GM19043 (cell line): ENCODE data around the gene HS3ST3A1.
"Not testable (repeated sequence)": the region's sequence is repeated elsewhere in the genome, so short reads cannot be mapped to it uniquely, and the experiment has no call there.

Source experiments
- ATAC-seq: cut with Tn5 transposase; IDR thresholded peaks from one replicate; pipeline ENCODE4 v1.9.1; 2021; ENCODE audit warnings: low read depth; ENCODE audit not compliant: unreplicated experiment

HS3ST3A1 gene

DNA sequence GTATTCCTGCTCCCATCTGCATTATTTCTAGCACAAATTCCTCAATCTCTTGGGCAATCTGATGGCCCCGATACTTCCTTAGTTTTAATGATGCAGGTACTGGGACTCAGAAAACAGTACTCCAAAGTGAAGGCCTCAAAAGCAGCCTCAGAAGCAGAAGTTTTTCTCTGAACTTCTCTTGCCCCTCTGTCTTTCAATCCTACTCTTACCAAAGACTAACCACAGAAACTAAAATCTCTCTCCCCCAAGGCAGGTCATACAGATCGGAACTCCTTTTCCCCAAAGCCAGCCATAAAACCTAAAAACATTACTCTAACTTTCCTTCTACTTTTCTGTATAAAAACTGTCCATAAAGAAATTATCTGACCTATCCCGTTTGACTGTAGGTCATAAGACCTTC lies 103.5 kb downstream of the HS3ST3A1 start:
- ATAC-seq, result no peak

DNA sequence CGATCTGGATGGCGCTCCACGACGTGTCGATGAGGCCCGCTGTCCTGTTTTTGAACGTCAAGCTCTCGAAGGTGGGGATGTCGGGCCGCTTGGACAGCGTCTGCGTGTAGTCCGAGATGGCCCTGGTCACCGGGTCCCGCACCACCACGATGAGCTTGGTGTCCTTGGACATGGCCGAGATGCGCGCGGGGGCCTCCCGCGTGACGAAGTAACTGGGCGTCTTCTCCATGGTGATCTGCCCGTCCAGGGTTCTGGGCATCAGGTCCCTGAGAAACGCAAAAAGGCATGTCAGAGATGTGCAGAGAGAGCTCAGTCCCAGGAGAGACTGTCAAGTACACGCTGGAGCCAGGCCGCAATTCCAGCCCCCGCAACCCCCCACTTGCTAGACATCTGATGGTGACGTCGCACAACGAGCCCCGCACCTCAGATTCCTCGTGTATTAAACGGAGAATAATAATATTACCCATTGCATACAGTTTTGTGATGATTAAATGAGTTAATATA lies 105.1 kb downstream of the HS3ST3A1 start:
- ATAC-seq, result not testable (repeated sequence)

DNA sequence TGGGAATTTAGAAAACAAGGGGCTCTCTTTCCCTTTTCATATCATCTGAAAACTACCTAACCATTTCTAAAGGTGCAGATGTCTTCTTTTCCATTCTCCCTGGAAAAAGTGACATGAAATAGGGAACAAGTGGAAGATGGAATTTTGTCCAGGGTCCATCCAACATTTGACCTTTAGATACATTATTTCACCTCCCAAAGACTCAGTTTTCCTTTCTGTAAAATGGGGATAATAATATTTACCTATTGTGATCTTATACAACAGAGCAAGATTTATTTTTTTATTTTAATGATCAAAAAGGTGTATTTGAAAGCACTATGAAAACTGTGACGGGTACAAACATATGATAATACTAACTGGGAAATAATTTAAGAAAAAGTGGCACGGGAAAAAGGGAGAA lies 106.3 kb downstream of the HS3ST3A1 start:
- no peak for ATAC-seq

DNA sequence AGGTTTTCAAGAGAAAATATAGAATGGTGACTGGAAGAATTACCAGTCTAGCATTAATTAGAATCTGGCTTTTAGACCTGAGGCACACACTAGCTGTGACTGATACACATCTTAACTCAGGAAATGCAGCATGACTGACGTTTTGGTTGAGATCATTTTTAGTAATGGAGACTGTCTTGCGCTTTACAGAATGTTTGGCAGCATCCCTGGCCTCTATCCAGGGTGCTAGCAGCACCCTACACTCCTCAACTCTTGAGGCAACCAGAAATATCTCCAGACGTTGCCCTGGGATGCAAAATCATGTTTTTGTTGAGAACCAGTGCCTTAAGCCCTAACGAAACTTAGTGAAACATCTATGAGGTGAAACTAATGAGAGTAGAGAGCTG lies 109.0 kb downstream of the HS3ST3A1 start:
- no peak for ATAC-seq

DNA sequence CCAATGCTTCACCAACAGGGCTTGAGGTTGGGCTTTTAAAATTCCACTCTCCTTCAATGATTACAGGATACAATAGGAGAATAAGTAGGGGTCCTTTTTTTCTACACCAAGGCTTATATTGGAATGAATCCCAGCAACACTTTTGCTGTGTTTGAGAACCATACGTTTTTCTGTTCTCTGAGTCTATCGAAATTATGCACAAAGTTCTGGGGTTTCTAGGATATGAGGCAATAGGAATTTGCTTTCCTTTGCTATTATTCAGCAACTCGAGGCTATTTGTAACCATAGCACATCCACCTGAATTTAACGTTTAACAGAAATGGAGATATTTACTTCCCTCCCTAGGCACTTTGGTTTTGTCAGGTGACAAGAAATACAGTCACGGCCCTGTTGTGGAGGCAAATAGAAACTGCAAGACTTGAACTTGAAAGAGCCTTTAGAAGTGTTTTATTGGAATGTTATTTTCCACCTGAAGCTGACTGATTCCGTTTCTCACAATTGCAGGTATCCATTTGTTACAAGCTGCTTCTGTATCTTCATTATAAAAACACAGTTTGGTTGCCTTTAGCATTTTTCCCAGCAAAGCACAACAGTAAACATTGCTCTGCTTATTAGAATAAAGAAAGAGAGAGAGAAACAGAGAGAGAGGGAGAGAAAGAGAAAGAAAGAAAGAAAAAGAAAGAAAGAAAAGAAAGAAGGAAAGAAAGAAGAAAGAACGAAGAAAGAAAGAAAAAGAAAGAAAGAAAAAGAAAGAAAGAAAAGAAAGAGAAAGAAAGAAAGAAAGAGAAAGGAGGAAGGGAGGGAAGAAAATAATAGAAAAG lies 109.6 kb downstream of the HS3ST3A1 start:
- no peak for ATAC-seq

DNA sequence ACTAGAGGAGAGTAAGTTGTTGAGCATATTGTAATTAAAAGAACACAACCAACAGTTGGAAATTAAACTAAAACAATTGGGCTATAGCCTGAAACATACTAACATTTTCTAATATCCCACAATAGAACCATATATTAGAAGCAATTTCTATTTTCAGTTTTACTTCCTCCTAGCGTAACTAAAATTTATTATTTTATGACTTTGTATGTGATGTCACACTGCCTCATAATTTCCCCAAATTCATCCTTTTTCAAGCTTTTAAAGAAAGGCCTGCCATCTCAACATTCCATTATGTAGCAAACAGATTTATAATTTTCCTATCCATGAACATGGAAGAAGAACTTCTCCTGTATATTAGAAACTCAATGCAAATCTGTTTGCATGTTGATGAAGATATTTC lies 110.2 kb downstream of the HS3ST3A1 start:
- ATAC-seq, result no peak

DNA sequence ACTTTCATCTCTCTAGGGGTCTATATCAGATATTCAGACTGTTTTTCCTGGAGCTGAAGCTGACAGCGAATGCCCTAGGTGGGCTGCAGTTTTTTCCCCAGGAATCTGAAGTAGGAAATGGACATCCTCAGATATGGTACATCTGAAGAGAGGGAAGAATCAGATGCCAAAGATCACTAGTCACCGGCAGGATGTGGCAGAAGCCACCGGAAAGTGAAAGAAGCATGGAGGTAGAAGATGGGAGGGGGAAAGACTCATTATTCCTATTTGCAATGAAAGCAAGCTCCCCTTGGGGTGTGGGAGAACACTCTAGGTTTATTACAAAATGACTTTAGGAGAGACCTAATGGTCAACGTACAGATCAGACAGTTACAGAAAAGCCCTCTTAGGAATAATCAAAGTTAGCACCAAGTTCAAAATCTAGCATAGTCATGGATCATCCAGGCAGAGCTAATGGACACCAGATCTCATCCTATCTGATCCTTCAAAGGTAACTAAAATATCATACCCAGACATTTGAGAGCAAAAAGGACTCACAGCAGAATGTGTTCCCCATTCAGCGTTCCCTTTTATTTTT lies 110.7 kb downstream of the HS3ST3A1 start:
- no peak for ATAC-seq

DNA sequence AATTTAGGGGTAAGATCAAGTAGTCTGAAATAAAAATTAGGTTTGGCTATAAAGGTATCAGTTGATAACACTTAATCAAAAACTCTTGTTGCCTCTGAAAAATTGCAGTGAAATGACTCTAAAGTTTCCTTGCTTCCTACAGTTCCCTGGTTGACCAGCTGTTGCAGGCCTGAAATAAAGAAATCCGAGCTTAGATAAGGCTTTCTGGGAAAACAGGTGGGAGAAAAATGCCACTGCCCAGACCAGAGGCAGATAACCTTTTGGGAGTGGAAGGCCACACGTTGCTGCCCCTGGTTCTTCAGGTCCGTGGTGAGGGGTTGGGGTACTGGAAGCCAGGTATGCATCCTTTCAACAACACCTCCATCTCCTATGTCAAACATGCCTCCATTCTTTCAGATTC lies 111.3 kb downstream of the HS3ST3A1 start:
- no peak for ATAC-seq

DNA sequence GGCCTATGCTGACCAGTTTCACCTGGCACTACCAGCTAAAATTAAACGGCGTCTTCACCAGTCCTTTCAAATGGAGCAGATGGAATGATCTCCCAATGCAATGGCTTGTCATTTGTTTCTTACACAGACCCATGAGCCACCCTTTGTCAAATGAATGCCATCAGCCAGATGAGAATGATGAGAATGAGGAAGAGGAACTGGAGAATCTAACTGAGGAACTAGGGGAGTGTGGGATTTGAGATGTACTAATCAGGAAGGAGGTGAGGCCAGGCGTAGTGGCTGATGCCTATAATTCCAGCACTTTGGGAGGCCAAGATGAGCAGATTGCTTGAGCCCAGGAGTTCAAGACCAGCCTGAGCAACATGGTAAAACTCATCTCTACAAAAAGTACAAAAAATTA lies 116.4 kb downstream of the HS3ST3A1 start:
- no peak for ATAC-seq

DNA sequence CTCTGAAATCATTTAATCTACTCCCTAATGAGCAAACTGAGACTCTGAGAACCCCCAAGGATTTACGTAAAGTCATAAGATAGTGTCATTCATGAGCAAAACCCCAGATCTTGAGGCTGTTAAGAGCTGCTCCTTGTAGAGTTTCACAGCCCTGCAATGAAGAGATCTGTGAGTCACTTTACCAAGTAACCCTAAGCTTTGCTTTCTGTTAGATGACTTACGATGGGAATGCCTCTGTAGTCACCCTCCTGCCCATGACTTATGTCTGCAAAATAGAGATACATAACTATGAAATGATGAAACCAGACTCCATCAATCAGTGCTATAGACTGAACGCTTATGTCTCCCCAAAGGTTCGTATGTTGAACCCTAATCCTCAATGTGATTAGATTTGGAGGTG lies 117.7 kb downstream of the HS3ST3A1 start:
- ATAC-seq, result no peak

DNA sequence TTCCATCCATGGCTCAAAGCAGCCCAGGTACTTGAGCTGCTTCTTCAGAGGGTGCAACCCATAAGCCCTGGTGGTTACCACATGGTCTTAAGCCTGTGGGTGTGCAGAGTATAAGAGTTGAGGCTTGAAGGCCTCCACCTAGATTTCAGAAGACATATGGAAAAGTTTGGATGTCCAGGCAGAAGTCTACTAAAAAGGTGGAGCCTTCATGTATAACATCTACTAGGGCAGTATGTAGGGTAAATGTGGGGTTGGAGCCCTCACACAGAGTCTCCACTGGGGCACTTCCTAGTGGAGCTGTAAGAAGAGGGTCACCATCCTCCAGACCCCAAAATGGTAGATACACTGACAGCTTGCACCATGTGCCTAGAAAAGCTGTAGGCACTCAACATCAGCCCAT lies 120.9 kb downstream of the HS3ST3A1 start:
- ATAC-seq, result no peak

DNA sequence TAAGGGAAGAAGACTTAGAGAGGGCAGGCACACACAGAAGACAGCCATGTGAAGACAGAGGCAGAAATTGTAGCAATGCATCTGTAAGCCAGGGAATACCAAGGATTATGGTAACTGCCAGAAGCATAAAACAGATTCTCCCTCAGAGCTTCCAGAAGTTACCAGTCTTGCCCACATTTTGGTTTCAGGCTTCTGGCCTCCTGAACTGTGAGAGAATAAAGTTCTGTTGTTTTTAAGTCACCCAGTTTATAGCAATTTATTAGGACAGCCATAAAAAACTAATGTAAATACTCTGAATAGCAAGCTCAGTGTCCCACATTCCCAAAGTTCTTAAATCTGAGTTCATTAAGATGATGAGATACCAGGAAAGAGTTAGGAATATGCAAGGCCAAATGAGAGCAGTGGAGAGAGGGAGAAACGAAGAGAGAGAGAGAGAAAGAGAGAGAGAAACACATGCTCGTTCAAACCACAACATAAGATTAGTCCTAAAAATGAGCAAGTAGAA lies 123.4 kb downstream of the HS3ST3A1 start:
- no peak for ATAC-seq

DNA sequence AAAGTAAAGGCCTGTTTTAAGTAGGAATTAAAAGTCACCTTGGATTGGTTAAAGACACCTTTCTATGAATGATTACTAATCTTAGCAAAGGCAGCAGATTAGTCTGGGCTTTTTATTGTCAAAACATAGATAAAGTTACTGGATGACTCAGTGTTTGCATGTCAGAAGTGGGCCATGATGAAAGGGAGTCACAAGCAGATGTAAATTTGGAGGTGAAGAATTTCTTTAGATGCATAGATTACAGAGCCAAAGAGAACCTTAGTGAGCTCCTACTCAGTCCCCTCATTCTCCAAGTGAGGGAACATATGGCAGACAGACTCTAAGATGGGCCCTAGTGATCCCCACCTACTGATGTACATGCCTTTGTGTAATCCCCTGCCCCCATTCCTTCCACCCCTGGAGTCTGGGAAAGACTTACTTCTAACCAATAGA lies 124.5 kb downstream of the HS3ST3A1 start:
- ATAC-seq, result no peak

DNA sequence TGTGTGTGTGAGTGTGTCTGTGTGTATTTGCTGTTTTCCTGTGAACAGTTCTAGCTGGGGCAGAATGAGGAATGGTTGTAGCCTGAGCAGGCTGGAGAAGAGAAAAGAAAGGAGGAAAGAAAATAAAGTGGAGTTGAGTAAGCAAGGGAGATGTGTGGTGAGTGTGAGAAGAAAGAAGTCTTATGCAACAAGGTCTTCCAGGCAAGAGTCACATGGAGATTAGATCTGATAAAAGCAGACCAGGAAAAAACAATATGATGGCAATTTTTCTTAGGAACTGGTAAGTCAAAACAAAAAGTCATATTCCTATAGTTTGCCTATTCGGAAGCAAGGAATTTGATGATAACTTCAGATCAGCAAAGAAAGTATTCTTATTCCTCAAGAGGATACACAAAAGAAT lies 125.0 kb downstream of the HS3ST3A1 start:
- ATAC-seq, result no peak

DNA sequence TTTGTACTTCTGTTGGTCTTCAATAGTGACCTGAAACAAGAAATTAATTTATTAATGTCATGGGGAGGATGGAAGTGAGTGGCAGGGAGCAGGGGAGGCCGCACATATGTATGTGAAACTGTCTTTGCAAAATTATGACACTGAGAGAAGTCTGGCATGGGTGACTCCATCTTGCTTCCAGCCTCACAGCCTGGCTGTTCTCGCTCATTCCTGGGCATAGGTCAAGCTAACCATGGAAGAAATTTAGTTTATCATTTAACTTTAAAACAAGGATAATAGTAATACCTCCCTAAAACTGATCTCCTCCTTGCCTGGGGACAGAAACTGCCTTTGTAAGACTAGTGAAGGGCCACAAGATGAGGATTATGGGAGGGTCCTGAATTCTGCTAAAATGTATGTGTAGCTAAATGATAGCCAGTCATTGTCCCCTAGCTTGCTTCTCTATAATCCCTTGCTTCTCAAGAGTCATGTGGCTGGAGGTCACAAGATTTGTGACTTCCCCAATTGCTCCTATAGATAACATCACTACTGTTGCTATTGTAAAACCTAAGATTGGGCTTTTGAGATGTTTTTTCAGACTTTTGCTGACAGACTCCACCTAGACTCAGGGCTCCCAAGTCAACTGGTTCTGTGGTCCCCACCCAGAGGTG lies 126.0 kb downstream of the HS3ST3A1 start:
- ATAC-seq, result no peak

DNA sequence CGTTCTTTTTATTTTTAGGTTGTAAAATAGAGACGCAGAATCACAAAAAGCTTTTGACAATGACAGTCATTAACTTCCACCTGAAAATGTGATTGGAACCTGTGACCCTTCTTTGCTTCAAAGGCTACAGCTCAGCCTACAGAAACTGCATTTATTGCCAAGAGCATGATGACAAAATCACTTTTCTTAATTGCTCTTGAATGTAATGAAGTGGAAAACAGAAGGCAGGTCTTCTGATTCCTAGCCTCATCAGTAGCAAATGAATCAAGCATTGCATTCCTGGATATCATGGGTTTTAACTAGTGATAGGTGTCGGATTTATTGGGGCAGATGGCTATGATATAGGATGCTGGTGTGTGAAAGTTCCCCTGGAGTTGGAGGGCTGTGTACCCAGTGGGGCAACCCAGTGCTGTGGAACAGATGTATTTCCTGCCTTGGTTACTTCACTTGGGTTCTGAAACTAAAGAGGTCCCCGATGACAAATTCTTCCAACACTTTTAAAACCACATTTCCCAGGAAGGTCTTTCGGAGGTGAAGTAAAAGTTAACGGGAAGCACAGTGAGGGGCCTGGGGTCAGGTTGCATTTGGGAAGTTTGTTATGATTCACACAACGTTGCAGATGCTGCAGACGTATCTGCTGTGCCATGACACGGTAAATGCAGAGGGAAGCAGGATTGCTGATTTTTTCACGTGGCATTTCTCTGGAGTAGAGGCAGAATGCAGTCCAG lies 127.5 kb downstream of the HS3ST3A1 start:
- ATAC-seq, result no peak

DNA sequence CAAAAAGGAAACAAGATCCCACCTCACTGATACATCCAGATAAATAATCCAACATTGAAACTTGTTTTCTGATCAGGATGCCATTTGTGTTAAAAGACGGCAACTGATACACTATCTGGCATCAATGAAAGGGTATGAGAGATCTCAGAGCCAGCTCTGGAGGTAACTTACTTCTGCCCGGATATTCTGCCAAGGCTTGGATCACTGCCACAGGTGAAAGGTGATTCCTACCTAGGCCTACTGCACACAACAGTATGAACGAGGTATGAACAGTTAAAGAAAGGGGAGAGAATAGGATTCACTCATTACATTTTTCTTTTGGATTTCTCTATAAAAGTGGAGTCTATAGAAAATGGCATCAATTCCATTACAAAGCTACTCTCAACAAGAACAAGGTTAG lies 136.1 kb downstream of the HS3ST3A1 start:
- ATAC-seq, result no peak

DNA sequence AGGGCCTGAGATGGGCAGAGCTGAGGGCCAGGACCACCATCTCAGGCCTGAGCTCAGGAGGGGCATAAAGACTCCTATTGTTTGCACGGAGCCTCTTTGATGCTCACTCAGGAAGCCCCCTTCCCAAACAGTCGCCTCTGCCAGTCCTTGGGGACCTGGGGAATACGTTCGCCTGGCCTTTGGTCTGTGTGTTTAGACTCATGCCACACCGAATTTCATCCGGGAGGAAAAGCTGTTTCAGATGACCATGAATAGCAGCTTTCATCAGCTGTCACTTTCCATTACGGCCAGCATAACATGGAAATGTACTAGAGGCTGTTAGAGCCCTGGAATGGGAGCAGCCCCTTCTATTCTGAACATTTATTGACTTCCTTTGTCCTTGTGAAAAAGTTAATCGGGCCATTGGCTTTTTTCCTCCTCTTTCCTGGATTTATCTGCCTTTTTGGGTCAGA lies 139.0 kb downstream of the HS3ST3A1 start:
- no peak for ATAC-seq

DNA sequence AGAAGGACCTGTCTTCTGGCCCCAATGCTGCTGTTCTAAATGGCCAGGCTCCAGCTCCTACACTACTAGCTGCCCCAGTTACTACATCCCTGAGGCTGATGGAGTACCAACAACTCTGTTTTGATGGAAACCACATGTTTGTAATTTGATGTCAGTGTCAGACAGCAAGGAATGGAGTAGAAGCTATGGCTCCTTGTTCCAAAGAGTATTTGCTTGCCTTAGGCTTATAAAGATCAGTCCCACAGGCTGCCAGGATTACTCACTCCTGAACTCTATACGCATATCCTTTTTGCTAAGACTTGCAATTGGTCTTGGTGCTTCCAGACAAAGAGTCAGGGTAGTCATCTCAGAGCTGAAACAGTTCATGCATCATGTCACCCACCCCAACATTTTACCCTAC lies 139.6 kb downstream of the HS3ST3A1 start:
- no peak for ATAC-seq

DNA sequence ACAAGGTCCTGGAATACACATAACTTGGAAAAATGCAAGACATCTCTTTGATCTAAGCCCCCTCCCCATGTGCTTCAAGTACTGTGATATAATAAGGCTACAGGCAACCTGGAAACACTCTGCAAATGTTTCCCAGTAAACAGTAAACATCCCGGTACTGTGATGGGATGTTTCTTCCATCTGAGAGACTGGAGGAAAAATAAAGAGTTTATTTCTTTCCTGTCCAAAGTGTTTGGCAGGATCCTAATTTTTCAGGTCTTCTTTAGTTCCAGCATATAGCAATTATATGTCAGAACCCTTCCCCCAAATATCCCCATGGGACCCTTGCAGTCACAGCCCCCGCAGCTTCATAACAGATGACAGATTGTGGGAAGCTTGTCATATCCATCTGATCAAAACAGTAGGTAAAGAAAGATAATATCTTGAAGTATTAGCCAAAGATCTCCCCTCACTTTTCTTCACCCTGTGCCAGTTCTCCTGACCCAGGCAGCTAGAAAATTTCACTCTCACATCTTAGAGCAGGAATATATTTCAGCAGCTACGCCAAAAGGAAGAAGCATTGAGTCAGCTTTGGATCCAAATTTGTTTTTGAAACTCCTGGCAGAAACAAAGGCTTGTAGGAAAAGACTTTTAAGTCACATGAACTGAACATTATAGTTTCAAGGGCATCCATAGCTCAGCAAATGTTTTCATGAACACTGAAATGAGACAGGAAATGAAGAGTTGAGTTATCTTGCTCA lies 141.3 kb downstream of the HS3ST3A1 start:
- no peak for ATAC-seq
